Prostate gland (tissue), 2 donors: ENCODE measurements around the gene TRPM3. TPM values are rescaled to one million over a fixed set of nuclear protein-coding genes. Genes with fewer than 3 reads are reported as not detected.

Experiments
- DNase-seq: peaks from one replicate; pipeline ENCODE4 v3.0.0-alpha.2; 2019; ENCODE audit warnings: low spot score
- H3K27ac ChIP-seq, 2 donors: fragments of 200-600 bp; sonication (generic); 2 replicates each; pipeline ENCODE4 v1.5.1; 2017 to 2019
- H3K27me3 ChIP-seq: fragments of 200-600 bp; sonication (generic); replicated peaks from 2 replicates; pipeline ENCODE4 v1.5.1; 2019; ENCODE audit not compliant: insufficient read depth
- H3K36me3 ChIP-seq, 2 donors: fragments of 200-600 bp; sonication (generic); 1 replicate in 1 of 2; 2 replicates in 1 of 2; pipeline versions ENCODE4 v1.5.1 to v1.8.1; 2017 to 2019
- H3K4me1 ChIP-seq: fragments of 200-600 bp; sonication (generic); replicated peaks from 2 replicates; pipeline ENCODE4 v1.5.1; 2019
- H3K4me3 ChIP-seq, 2 donors: fragments of 200-600 bp; sonication (generic); 2 replicates each; pipeline ENCODE4 v1.5.1; 2017 to 2019
- H3K9me3 ChIP-seq: fragments of 200-600 bp; sonication (generic); 2 replicates; pipeline ENCODE4 v1.5.1; 2017
- CTCF ChIP-seq, 4 experiments: fragments of 200-600 bp in 2 of 4; fragments of 450-650 bp in 2 of 4; sonication (generic) in 2 of 4; IDR thresholded peaks; 1 replicate in 3 of 4; 2 replicates in 1 of 4; pipeline ENCODE4 v1.5.1; 2016 to 2019; ENCODE audit warnings: antibody characterized with exemption in 4 of 4, mild to moderate bottlenecking in 2 of 4, moderate library complexity in 2 of 4
- POLR2A ChIP-seq: fragments of 450-650 bp; IDR thresholded peaks from one replicate; pipeline ENCODE4 v1.6.1; 2016; ENCODE audit warnings: antibody characterized with exemption, mild to moderate bottlenecking
- POLR2AphosphoS5 ChIP-seq: sonication (generic); formaldehyde crosslinking; IDR thresholded peaks from one replicate; pipeline ENCODE4 v1.6.1; 2017; ENCODE audit warnings: antibody characterized with exemption
- WGBS: methylation state at CpG from one replicate; pipeline ENCODE4 v1.1.5; 2018; 5-methylcytosine and 5-hydroxymethylcytosine counted together
- intact Hi-C: fragments of 100-400 bp; cut with DNase I; formaldehyde crosslinking; loops from one replicate; pipeline ENCODE4 v1.14.2; 2022
- total RNA-seq, 2 donors: library from RNA; depleted of rRNA; stranded (reverse); fragments of >200 nt; gene quantifications; one replicate each; pipeline ENCODE4 v1.1.0, GENCODE V29; 2016

The TRPM3 gene
- total RNA-seq, 2 donors from 2014 or later, result 0.32 to 18.7 TPM

- intact Hi-C loops, result no loop called here
- no peak for TF ChIP-seq POLR2AphosphoS5
- no peak for TF ChIP-seq POLR2A
- no peak for TF ChIP-seq CTCF (IDR thresholded peaks at IDR 0.05)
Observed at GRCh38 chr9:70840266-70840665, 281.2 kb downstream of the TRPM3 start.

GRCh38 chr9:70835323-70835722, 286.1 kb downstream of the TRPM3 start:
- TF ChIP-seq POLR2A (no peak), POLR2AphosphoS5 (no peak), CTCF (IDR thresholded peaks at IDR 0.05) (no peak)
- no peaks in the 10 kb centered on the region for H3K4me1 ChIP-seq
- DNase-seq, result no peak
- H3K27me3 ChIP-seq, result no peaks in the 10 kb centered on the region
- intact Hi-C loops, result no loop called here
- no peak overlapping the region for H3K4me3 ChIP-seq
- no peaks in the 10 kb centered on the region for H3K9me3 ChIP-seq
- no peak overlapping the region for H3K27ac ChIP-seq
- 91% methylated on average over 4 of the region's 4 CpGs for WGBS
- no peaks in the 10 kb centered on the region for H3K36me3 ChIP-seq

More at GRCh38 chr9:70840266-70840665, 281.2 kb downstream of the TRPM3 start:
- H3K4me3 ChIP-seq, result no peak overlapping the region
- H3K9me3 ChIP-seq, result no peaks in the 10 kb centered on the region
- H3K36me3 ChIP-seq, result no peaks in the 10 kb centered on the region
- no peak for DNase-seq
- no peaks in the 10 kb centered on the region for H3K27me3 ChIP-seq
- no peak overlapping the region for H3K27ac ChIP-seq
- WGBS, result 54% methylated on average over 2 of the region's 2 CpGs
- no peaks in the 10 kb centered on the region for H3K4me1 ChIP-seq

GRCh38 chr9:70832492-70832891, 288.9 kb downstream of the TRPM3 start:
- intact Hi-C loops, result no loop called here
- DNase-seq, result no peak

GRCh38 chr9:70830618-70831017, 290.8 kb downstream of the TRPM3 start:
- Histone ChIP-seq H3K27me3 (no peaks in the 10 kb centered on the region), H3K9me3 (no peaks in the 10 kb centered on the region), H3K36me3 (no peaks in the 10 kb centered on the region), H3K27ac (no peak overlapping the region), H3K4me1 (no peaks in the 10 kb centered on the region), H3K4me3 (no peak overlapping the region)
- intact Hi-C loops, result no loop called here
- DNase-seq, result no peak
- WGBS, result 90% methylated on average over 4 of the region's 4 CpGs
- TF ChIP-seq POLR2A (no peak), POLR2AphosphoS5 (no peak), CTCF (IDR thresholded peaks at IDR 0.05) (no peak)

More at GRCh38 chr9:70832492-70832891, 288.9 kb downstream of the TRPM3 start:
- Histone ChIP-seq H3K4me1 (no peaks in the 10 kb centered on the region), H3K36me3 (no peaks in the 10 kb centered on the region), H3K27me3 (no peaks in the 10 kb centered on the region), H3K4me3 (no peak overlapping the region), H3K9me3 (no peaks in the 10 kb centered on the region), H3K27ac (no peak overlapping the region)
- TF ChIP-seq POLR2AphosphoS5 (no peak), CTCF (IDR thresholded peaks at IDR 0.05) (no peak), POLR2A (no peak)

- Histone ChIP-seq H3K9me3 (no peaks in the 10 kb centered on the region), H3K36me3 (no peaks in the 10 kb centered on the region), H3K4me1 (no peaks in the 10 kb centered on the region), H3K4me3 (no peak overlapping the region), H3K27me3 (no peaks in the 10 kb centered on the region), H3K27ac (no peak overlapping the region)
- WGBS, result 81% methylated on average over 5 of the region's 5 CpGs
- intact Hi-C loops, result no loop called here
- DNase-seq, result no peak
- TF ChIP-seq POLR2AphosphoS5 (no peak), CTCF (IDR thresholded peaks at IDR 0.05) (no peak), POLR2A (no peak)
Observed at GRCh38 chr9:70829591-70830265, 291.7 kb downstream of the TRPM3 start.
